Measurements from ENCODE around the gene SEMA6A.

- TF ChIP-seq ZNF274 (IDR thresholded peaks at IDR 0.05; ENCODE audit: low read depth, low read length) (no peak), YY1 (IDR thresholded peaks at IDR 0.05; ENCODE audit: insufficient read depth, insufficient read length) (no peak)
Measured at GRCh38 chr5:116466727-116467464, 107.7 kb downstream of the SEMA6A start.
